PC-3 (cell line): ENCODE data around the gene FLYWCH1. TPM values are rescaled to one million over a fixed set of nuclear protein-coding genes. Genes with fewer than 3 reads are reported as not detected.
"Not testable (repeated sequence)": the region's sequence is repeated elsewhere in the genome, so short reads cannot be mapped to it uniquely, and the experiment has no call there.

ENCODE experiments used
- ATAC-seq: fragments of 200-7000 bp; cut with Tn5 transposase; 2 replicates; pipeline ENCODE4 v1.9.1; 2020; ENCODE audit warnings: mild to moderate bottlenecking, moderate library complexity
- BruUV-seq: library from RNA; stranded (reverse); fragments of 400-500 nt; replicated peaks from 2 replicates; lab custom pipeline; 2021; lab: Mats Ljungman, UMichigan
- CTCF ChIA-PET: fragments of 300-600 bp; sonication (Branson Sonifier 250); formaldehyde crosslinking; loops from one replicate; lab custom pipeline; 2022; ENCODE audit warnings: antibody characterized with exemption; lab: Charles Lee
- POLR2A ChIA-PET: fragments of 300-600 bp; sonication (Branson Sonifier 250); formaldehyde crosslinking; loops from one replicate; lab custom pipeline; 2022; ENCODE audit warnings: antibody characterized with exemption; ENCODE audit not compliant: unreplicated experiment; lab: Charles Lee
- DNase-seq: peaks from one replicate; pipeline ENCODE4 v3.0.0-alpha.2; 2015
- H2AFZ ChIP-seq: fragments of 300-600 bp; sonication (generic); 2 replicates; pipeline ENCODE4 v1.6.0; 2016; ENCODE audit warnings: antibody characterized with exemption, low read length
- H3F3A ChIP-seq: fragments of 300-600 bp; sonication (generic); one replicate; pipeline ENCODE4 v1.6.0; 2017; ENCODE audit warnings: antibody characterized with exemption, low read length, control low read depth, mild to moderate bottlenecking; ENCODE audit not compliant: unreplicated experiment
- H3K27ac ChIP-seq: fragments of 300-600 bp; sonication (generic); 2 replicates; pipeline ENCODE4 v1.5.1; 2016; ENCODE audit warnings: mild to moderate bottlenecking, low read length
- H3K27me3 ChIP-seq: fragments of 300-600 bp; sonication (generic); 2 replicates; pipeline ENCODE4 v1.6.1; 2016; ENCODE audit warnings: low read length, mixed read lengths
- H3K36me3 ChIP-seq: fragments of 300-600 bp; sonication (generic); 2 replicates; pipeline ENCODE4 v1.6.1; 2016; ENCODE audit warnings: low read depth, mixed run types, low read length, mixed read lengths
- H3K4me1 ChIP-seq: fragments of 300-600 bp; sonication (generic); 2 replicates; pipeline ENCODE4 v1.5.1; 2016; ENCODE audit warnings: low read length; ENCODE audit not compliant: insufficient read depth
- H3K4me2 ChIP-seq: fragments of 300-600 bp; sonication (generic); 2 replicates; pipeline ENCODE4 v1.6.0; 2016; ENCODE audit warnings: low read length
- H3K4me3 ChIP-seq: fragments of 300-600 bp; sonication (generic); 2 replicates; pipeline ENCODE4 v1.5.1; 2016; ENCODE audit warnings: mild to moderate bottlenecking, low read length, mixed read lengths
- H3K79me2 ChIP-seq: fragments of 300-600 bp; sonication (generic); 2 replicates; pipeline ENCODE4 v1.6.1; 2017; ENCODE audit warnings: low read length, mixed read lengths
- H3K9ac ChIP-seq: fragments of 300-600 bp; sonication (generic); 2 replicates; pipeline ENCODE4 v1.6.0; 2016; ENCODE audit warnings: mild to moderate bottlenecking, low read length
- H3K9me2 ChIP-seq: fragments of 300-600 bp; sonication (generic); replicated peaks from 2 replicates; pipeline ENCODE4 v1.6.1; 2016; ENCODE audit warnings: mixed run types, low read length, mixed read lengths
- H3K9me3 ChIP-seq: fragments of 300-600 bp; sonication (generic); 2 replicates; pipeline ENCODE4 v1.6.1; 2016; ENCODE audit warnings: low read length, mixed read lengths
- H4K20me1 ChIP-seq: fragments of 300-600 bp; sonication (generic); 2 replicates; pipeline ENCODE4 v1.6.1; 2016; ENCODE audit warnings: low read length, mixed read lengths
- CTCF ChIP-seq: fragments of 300-600 bp; sonication (generic); conservative IDR thresholded peaks from 2 replicates; pipeline ENCODE4 v1.5.1; 2017; ENCODE audit warnings: antibody characterized with exemption, low read depth, mild to moderate bottlenecking, low read length
- EZH2 ChIP-seq: fragments of 300-600 bp; sonication (generic); IDR thresholded peaks from one replicate; pipeline ENCODE4 v1.6.1; 2017; ENCODE audit warnings: antibody characterized with exemption, mild to moderate bottlenecking, low read length; ENCODE audit not compliant: unreplicated experiment
- EZH2phosphoT487 ChIP-seq: fragments of 300-600 bp; sonication (generic); IDR thresholded peaks from 2 replicates; pipeline ENCODE4 v1.6.1; 2018; ENCODE audit warnings: mild to moderate bottlenecking, antibody characterized with exemption, low read length, borderline replicate concordance
- intact Hi-C: fragments of 100-400 bp; cut with micrococcal nuclease; formaldehyde crosslinking; loops from 2 replicates; pipeline ENCODE4 v1.9.0; 2023
- total RNA-seq: library from RNA; depleted of rRNA; stranded (reverse); fragments of >200 nt; gene quantifications from 2 replicates; pipeline ENCODE4 v1.2.3, GENCODE V29; 2014

Gene FLYWCH1
- total RNA-seq, 1 experiment from 2014 or later: 41.4 TPM

GRCh38 chr16:2939968-2940367, 28.2 kb downstream of the FLYWCH1 start:
- TF ChIP-seq EZH2phosphoT487 (no peak), EZH2 (no peak)
- no peak for ATAC-seq

GRCh38 chr16:2942045-2942444, 30.3 kb downstream of the FLYWCH1 start:
- BruUV-seq: no TSS peak
- ChIA-PET POLR2A (no interaction called here), CTCF (interaction anchor here (0.7 kb wide), 1 partner anchor 20 kb away, joined by 4 read pairs; no protein-coding TSS in a partner anchor)
- Histone ChIP-seq H3K9me2 (no peaks in the 10 kb centered on the region), H3K9ac (no peak overlapping the region), H3K4me3 (no peak overlapping the region), H2AFZ (no peak overlapping the region), H3K27me3 (no peaks in the 10 kb centered on the region), H3K79me2 (no peaks in the 10 kb centered on the region), H3K36me3 (no peaks in the 10 kb centered on the region; the same call in 1 of the 2 replicates), H3K4me1 (no peaks in the 10 kb centered on the region), H3F3A (no peaks in the 10 kb centered on the region), H3K9me3 (no peaks in the 10 kb centered on the region), H4K20me1 (no peaks in the 10 kb centered on the region), H3K4me2 (no peak overlapping the region), H3K27ac (no peak overlapping the region)
- ATAC-seq (no peak), DNase-seq (no peak)
- TF ChIP-seq EZH2phosphoT487: no peak
- TF ChIP-seq EZH2: no peak
- TF ChIP-seq CTCF: no peak
- intact Hi-C loops: no loop called here

More at GRCh38 chr16:2939968-2940367, 28.2 kb downstream of the FLYWCH1 start:
- no peaks in the 10 kb centered on the region for H3K27me3 ChIP-seq
- no peaks in the 10 kb centered on the region for H3F3A ChIP-seq
- CTCF ChIA-PET: no interaction called here
- H2AFZ ChIP-seq: no peak overlapping the region
- DNase-seq: no peak
- intact Hi-C loops: no loop called here
- no peaks in the 10 kb centered on the region for H3K9me2 ChIP-seq
- POLR2A ChIA-PET: no interaction called here
- H3K9ac ChIP-seq: no peak overlapping the region
- BruUV-seq: no TSS peak
- H3K27ac ChIP-seq: no peak overlapping the region
- no peak overlapping the region for H3K4me2 ChIP-seq
- no peaks in the 10 kb centered on the region for H4K20me1 ChIP-seq
- H3K4me3 ChIP-seq: no peak overlapping the region
- no peaks in the 10 kb centered on the region; the same call in 1 of the 2 replicates for H3K36me3 ChIP-seq
- no peaks in the 10 kb centered on the region for H3K4me1 ChIP-seq
- H3K79me2 ChIP-seq: no peaks in the 10 kb centered on the region
- H3K9me3 ChIP-seq: no peaks in the 10 kb centered on the region

- H3K9ac ChIP-seq, CTCF ChIA-PET, intact Hi-C loops, H3K9me2 ChIP-seq, H3K27me3 ChIP-seq, H3K4me2 ChIP-seq, BruUV-seq, H3F3A ChIP-seq, H3K4me1 ChIP-seq, H3K36me3 ChIP-seq, H3K79me2 ChIP-seq, POLR2A ChIA-PET, H3K9me3 ChIP-seq, H2AFZ ChIP-seq, H4K20me1 ChIP-seq, DNase-seq, H3K27ac ChIP-seq, H3K4me3 ChIP-seq, ATAC-seq: not testable (repeated sequence)
Measured at GRCh38 chr16:2943716-2944115, 32.0 kb downstream of the FLYWCH1 start.

GRCh38 chr16:2946649-2947048, 34.9 kb downstream of the FLYWCH1 start:
- Histone ChIP-seq H3F3A (no peaks in the 10 kb centered on the region), H3K27me3 (no peaks in the 10 kb centered on the region), H3K9me2 (no peaks in the 10 kb centered on the region), H2AFZ (no peak overlapping the region), H3K9me3 (no peaks in the 10 kb centered on the region), H3K4me2 (no peak overlapping the region), H3K36me3 (no peaks in the 10 kb centered on the region), H3K9ac (no peak overlapping the region), H4K20me1 (no peaks in the 10 kb centered on the region), H3K4me1 (no peaks in the 10 kb centered on the region), H3K27ac (no peak overlapping the region), H3K79me2 (no peaks in the 10 kb centered on the region), H3K4me3 (no peak overlapping the region)
- ChIA-PET CTCF (interaction anchor here (0.6 kb wide), 1 partner anchor 23 kb away, joined by 3 read pairs; no protein-coding TSS in a partner anchor), POLR2A (no interaction called here)
- intact Hi-C loops: no loop called here
- no peak for DNase-seq
- no peak for TF ChIP-seq EZH2
- TF ChIP-seq EZH2phosphoT487: no peak
- TF ChIP-seq CTCF: no peak
- no peak for ATAC-seq
- no TSS peak for BruUV-seq
